Thyroid gland (tissue), 4 donors: ENCODE results near the gene CILP2.

ENCODE experiments used
- CTCF ChIP-seq, 6 experiments: fragments of 200-600 bp in 3 of 6; fragments of 450-650 bp in 3 of 6; sonication (generic) in 3 of 6; IDR thresholded peaks; one replicate each; pipeline ENCODE4 v1.5.1; 2016 to 2019; ENCODE audit warnings: antibody characterized with exemption in 6 of 6, mild to moderate bottlenecking in 2 of 6, inconsistent platforms in 1 of 6, moderate library complexity in 1 of 6
- POLR2A ChIP-seq, 2 donors: fragments of 450-650 bp; IDR thresholded peaks; one replicate each; pipeline ENCODE4 v1.6.1; 2017; ENCODE audit warnings: antibody characterized with exemption in 2 of 2, mild to moderate bottlenecking in 2 of 2, moderate library complexity in 1 of 2

- TF ChIP-seq CTCF (IDR thresholded peaks at IDR 0.05) (no peak), POLR2A (IDR thresholded peaks at IDR 0.05) (peak in 1 of 2 donors; percentile 28)
These were observed at the start of gene CILP2 for GRCh38 chr19:19538061-19538784.
